CD4-positive, alpha-beta T cell treated with Interleukin-15 for 4 hours (primary cell): Measurements from ENCODE around the gene ATF3.
"Not testable (repeated sequence)": the region's sequence is repeated elsewhere in the genome, so short reads cannot be mapped to it uniquely, and the experiment has no call there.

ENCODE experiments used
- DNase-seq: peaks from one replicate; pipeline ENCODE4 v3.0.0-alpha.2; 2020; ENCODE audit warnings: low spot score

The ATF3 gene

GRCh38 chr1:212651521-212651920, 43.0 kb downstream of the ATF3 start:
- no peak for DNase-seq

- no peak for DNase-seq
These were observed 43.4 kb downstream of the ATF3 start for GRCh38 chr1:212651977-212652376.

DNA sequence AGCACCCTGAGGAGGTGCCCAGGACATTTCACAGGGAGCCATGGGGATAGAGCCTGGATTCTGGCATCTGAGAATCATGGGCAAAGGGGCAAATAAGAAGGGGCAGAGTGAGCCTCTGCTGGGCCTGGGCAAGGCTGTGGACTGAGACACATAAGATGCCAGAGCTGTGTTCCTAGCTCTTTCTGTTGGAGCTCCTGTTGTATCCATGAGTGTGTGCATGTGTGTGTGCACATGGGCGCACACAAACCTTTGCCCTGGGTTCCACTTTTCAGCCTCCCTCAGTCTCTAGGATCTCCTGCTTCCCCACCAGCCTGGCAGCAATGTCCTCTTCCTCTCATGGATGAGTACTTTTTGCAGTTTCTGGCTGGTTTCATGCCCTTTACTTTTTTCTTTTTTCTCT, 44.0 kb downstream of the ATF3 start:
- no peak for DNase-seq

- no peak for DNase-seq
These were observed 47.3 kb downstream of the ATF3 start for GRCh38 chr1:212655668-212656440.

- no peak for DNase-seq
These were observed 48.2 kb downstream of the ATF3 start for GRCh38 chr1:212656730-212657129.

DNA sequence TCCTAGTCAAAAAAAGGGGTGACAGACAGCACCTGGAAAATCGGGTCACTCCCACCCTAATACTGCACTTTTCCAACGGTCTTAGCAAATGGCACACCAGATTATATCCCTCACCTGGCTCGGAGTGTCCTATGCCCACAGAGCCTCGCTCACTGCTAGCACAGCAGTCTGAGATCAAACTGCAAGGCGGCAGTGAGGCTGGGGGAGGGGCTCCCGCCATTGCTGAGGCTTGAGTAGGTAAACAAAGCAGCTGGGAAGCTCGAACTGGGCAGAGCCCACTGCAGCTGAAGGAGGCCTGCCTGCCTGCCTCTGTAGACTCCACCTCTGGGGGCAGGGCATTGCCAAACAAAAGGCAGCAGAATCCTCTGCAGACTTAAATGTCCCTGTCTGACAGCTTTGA, 49.7 kb downstream of the ATF3 start:
- DNase-seq: not testable (repeated sequence)

DNA sequence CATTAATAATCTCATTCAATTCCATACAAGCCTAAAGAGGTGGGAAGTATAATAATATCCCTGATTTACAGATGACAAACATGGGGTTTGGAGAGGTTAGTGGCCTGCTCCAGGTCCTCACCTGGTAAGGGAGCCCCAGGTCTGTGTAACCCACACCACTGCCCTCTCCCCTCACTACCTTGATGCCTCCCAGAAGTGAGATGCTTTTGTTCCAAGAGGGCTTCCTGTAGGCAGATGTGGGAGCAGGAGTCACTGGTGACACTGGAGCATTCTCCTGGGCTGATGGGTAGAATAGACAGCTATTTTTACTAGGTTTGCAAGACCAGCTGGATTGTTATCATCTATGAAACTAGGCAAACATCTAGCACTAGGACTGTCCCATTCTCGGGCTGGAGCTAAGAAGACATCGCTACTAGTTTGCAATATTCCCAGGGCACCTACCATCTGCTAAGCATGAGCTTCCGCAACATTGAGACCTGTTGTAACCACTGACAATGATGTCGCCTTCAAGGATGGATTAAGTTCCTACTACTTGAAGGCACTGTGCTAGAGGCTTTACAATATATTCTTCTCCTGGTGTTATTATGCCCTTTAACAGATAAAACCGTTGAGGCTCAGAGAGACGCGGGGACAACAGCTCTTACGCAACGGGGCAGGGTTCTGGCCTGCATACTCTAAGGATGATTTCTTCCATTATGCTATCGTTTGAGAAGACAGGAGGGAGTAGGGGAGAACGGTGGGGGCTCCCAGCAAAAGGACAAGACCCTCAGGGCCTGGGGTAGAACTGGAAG, 56.0 kb downstream of the ATF3 start:
- DNase-seq: no peak

DNA sequence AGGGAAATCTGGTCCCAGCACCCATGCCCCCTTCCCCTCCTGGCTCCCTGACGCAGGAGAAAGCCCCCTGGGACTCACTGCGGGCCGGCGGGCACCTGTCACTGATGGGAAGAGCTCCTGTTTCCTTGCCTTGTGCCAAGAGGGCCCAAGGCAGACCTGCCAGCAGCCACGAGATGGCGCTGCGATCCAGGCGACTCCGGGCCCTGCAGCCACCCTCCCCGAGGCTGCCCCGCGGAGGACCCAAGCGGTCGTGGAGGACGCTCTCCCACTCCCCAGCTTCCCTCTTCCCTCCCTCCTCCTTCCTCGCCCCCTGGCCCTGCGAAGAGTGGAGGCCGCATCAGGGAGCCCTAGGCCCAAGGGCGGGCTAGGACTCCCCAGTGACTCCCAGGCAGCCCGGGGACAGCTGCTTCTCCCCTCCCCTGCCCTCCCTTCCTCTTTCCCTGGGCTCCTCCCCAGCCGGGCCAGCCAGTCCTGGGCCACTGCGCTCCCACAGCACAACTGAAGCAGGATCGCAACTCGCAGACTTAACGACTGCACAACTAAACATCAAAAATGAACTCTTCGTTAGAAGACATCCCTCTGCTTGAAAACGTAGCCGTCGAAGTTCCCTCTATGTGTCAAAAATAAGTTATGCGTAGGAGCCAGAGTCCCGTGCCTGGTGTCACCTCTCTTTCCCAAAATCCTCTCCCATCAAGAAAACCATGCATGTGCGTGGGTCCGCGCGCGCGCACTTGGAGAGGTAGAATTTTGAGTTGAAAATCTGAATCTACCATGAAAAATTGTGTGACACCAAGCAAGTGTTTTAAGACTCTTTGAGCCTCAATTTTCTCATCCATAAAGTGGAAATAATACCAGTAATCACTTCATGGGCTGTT, 56.9 kb downstream of the ATF3 start:
- peak; percentile 73 for DNase-seq

DNA sequence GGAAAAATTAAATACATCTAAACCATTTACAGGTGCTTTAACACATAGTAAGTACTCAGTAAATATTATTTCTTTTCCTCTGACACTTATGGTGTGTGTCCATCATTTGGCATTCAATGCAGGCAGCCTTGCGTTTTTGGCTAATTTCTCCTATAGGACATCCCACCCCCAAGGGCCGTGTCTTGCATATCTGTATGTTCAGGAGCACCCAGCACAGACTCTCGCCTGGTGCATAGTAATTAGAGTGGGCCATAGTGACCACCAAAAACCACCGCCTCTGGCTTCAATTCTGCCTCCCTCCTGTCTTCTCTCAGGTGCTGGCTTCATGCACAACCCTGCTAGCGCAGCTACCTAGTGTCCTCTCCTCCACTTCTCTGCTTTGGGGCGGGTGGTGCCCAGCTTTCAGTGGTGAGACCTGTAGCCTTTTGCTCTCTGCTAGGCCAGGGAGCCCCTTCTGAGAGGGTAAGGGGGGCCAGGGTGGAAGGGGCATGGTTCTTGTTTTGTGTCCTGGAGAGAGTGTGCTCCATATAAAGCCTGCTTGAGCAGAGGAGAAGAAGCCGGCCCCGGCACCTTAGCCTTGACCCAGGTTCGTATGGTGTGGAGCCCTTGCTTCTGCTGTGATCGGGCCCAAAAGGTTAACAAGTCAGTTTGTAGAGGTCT, 57.7 kb downstream of the ATF3 start:
- no peak for DNase-seq

DNA sequence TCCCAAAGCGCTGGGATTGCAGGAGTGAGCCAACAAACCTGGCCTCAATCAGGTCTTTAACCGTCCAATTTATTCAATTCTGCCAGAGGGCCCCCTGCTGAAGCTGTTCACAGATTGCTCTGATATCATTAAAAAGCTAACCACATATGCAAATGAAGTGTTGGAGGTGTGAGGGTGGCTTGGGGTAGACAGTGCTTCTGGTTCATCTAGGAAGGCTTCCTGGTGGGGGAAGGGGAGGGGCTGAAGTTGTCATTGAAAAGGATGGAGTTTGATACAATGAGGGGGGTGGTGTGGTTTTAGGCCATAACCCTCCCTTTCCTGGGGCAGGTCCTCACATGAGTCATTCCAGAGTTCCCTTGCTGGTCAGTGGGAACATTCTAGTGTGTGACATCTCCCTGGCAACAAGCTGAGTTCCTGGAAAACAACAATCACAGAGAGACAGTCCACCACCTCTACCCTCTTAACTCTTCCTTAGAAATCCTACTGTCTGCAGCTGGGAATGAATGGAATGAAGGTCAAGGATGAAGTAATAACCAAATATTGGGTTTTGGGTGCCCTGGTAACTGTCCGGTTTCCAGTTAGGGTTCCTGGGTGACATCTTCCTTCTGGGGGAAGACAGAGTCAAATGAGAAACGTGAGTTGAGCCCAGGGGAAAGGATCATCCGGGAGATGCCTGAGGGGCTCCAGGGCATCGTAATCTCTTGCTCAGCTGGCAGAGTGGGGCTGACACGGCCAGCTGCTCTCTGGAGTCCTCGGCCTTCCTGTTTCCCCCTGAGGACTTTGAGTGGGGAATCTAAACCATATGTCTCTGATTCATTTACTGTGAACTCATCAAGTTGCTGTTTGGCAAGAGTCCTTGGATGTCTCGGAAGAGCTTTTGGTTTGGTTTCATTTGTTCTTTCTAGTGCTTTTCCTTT, 58.9 kb downstream of the ATF3 start:
- peak; percentile 17 for DNase-seq

GRCh38 chr1:212668477-212668876, 59.9 kb downstream of the ATF3 start:
- DNase-seq: no peak

DNA sequence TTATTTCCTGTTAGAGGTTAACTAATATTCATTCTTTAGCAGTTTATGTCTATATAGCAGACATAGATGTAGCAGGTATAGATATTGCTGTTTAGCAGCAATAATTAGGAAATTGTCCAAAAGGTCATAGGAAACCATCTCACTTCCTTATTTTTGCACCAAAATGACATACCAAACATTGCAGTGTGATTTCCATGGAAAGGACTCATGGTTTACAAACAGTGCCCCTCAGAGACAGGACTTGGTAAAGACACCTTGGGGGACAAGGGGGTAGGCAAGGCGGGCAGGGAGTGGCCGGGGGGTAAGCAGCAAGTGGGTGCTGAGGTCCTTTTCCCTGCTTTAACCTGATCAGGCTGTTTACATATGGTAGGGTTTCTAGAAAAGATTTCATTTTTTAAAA, 60.5 kb downstream of the ATF3 start:
- DNase-seq: no peak

- no peak for DNase-seq
These were observed 61.0 kb downstream of the ATF3 start for GRCh38 chr1:212669600-212669999.

- DNase-seq: no peak
These were observed 61.7 kb downstream of the ATF3 start for GRCh38 chr1:212670301-212670700.
